Loucy (cell line): Measurements from ENCODE around the gene EEFSEC.

Experiments
- H2AFZ ChIP-seq: fragments of 200-600 bp; sonication (generic); 2 replicates; pipeline ENCODE4 v1.6.0; 2016; ENCODE audit warnings: antibody characterized with exemption, mild to moderate bottlenecking, low read length, moderate library complexity
- H3F3A ChIP-seq: fragments of 200-600 bp; 2 replicates; pipeline ENCODE4 v1.6.0; 2016; ENCODE audit warnings: antibody characterized with exemption, low read depth, mild to moderate bottlenecking
- H3K27me3 ChIP-seq: fragments of 200-600 bp; sonication (generic); 2 replicates; pipeline ENCODE4 v1.6.1; 2014; ENCODE audit warnings: low read length, mild to moderate bottlenecking; ENCODE audit not compliant: insufficient read depth, poor library complexity, severe bottlenecking
- H3K36me3 ChIP-seq: fragments of 200-600 bp; sonication (generic); 2 replicates; pipeline ENCODE4 v1.6.1; 2016; ENCODE audit warnings: low read length; ENCODE audit not compliant: insufficient read depth
- H3K4me1 ChIP-seq: fragments of 200-600 bp; sonication (generic); 2 replicates; pipeline ENCODE4 v1.5.1; 2014; ENCODE audit warnings: low read length, mild to moderate bottlenecking; ENCODE audit not compliant: insufficient read depth, poor library complexity, severe bottlenecking
- H3K4me2 ChIP-seq: fragments of 200-600 bp; sonication (generic); 2 replicates; pipeline ENCODE4 v1.6.0; 2014; ENCODE audit warnings: antibody characterized with exemption, low read length, low read depth, mild to moderate bottlenecking; ENCODE audit not compliant: poor library complexity, severe bottlenecking
- H3K4me3 ChIP-seq: fragments of 200-600 bp; sonication (generic); 2 replicates; pipeline ENCODE4 v1.5.1; 2014; ENCODE audit warnings: low read length, mild to moderate bottlenecking, mixed read lengths; ENCODE audit not compliant: poor library complexity, severe bottlenecking
- H3K79me2 ChIP-seq: fragments of 200-600 bp; sonication (generic); 2 replicates; pipeline ENCODE4 v1.6.1; 2014; ENCODE audit warnings: low read length; ENCODE audit not compliant: insufficient read depth
- H3K9ac ChIP-seq: fragments of 200-600 bp; sonication (generic); 2 replicates; pipeline ENCODE4 v1.6.0; 2014; ENCODE audit warnings: mild to moderate bottlenecking, low read depth, low read length, moderate library complexity; ENCODE audit not compliant: poor library complexity, severe bottlenecking
- H3K9me2 ChIP-seq: fragments of 200-600 bp; sonication (generic); replicated peaks from 2 replicates; pipeline ENCODE4 v1.6.1; 2016; ENCODE audit warnings: low read depth, low read length, mixed read lengths
- H3K9me3 ChIP-seq: fragments of 200-600 bp; sonication (generic); 2 replicates; pipeline ENCODE4 v1.6.1; 2014; ENCODE audit warnings: mild to moderate bottlenecking, antibody characterized with exemption, low read length, low read depth; ENCODE audit not compliant: insufficient read depth
- H4K20me1 ChIP-seq: fragments of 200-600 bp; sonication (generic); 2 replicates; pipeline ENCODE4 v1.6.0; 2014; ENCODE audit warnings: antibody characterized with exemption, low read length, mild to moderate bottlenecking; ENCODE audit not compliant: insufficient read depth, poor library complexity, severe bottlenecking
- CTCF ChIP-seq: fragments of 200-600 bp; sonication (generic); conservative IDR thresholded peaks from 2 replicates; pipeline ENCODE4 v1.5.1; 2014; ENCODE audit warnings: mild to moderate bottlenecking, antibody characterized with exemption, low read length
- EZH2phosphoT487 ChIP-seq: fragments of 200-600 bp; IDR thresholded peaks from 2 replicates; pipeline ENCODE4 v1.6.1; 2018; ENCODE audit warnings: antibody characterized with exemption, mild to moderate bottlenecking, moderate library complexity, borderline replicate concordance

EEFSEC gene

GRCh38 chr3:128195802-128196201, 42.5 kb downstream of the EEFSEC start:
- Histone ChIP-seq H3K4me1 (no peaks in the 10 kb centered on the region), H3F3A (no peaks in the 10 kb centered on the region), H3K27me3 (no peaks in the 10 kb centered on the region), H3K4me3 (no peak overlapping the region), H3K9me3 (no peaks in the 10 kb centered on the region), H3K9ac (no peak overlapping the region), H3K9me2 (no peaks in the 10 kb centered on the region), H3K36me3 (no peaks in the 10 kb centered on the region; the same call in 1 of the 2 replicates), H2AFZ (no peak overlapping the region), H3K79me2 (peaks cover 8% of the 10 kb centered on the region; the same call in 1 of the 2 replicates), H4K20me1 (no peaks in the 10 kb centered on the region), H3K4me2 (no peak overlapping the region)
- no peak for TF ChIP-seq EZH2phosphoT487

- no peaks in the 10 kb centered on the region for H3F3A ChIP-seq
- no peak for TF ChIP-seq EZH2phosphoT487
- no peak for TF ChIP-seq CTCF
- no peaks in the 10 kb centered on the region; the same call in 1 of the 2 replicates for H3K36me3 ChIP-seq
- no peak overlapping the region for H2AFZ ChIP-seq
- no peaks in the 10 kb centered on the region for H3K9me2 ChIP-seq
- no peak overlapping the region for H3K9ac ChIP-seq
- no peaks in the 10 kb centered on the region for H4K20me1 ChIP-seq
- no peak overlapping the region for H3K4me2 ChIP-seq
- no peaks in the 10 kb centered on the region for H3K4me1 ChIP-seq
- H3K4me3 ChIP-seq = no peak overlapping the region
- no peaks in the 10 kb centered on the region for H3K9me3 ChIP-seq
- no peaks in the 10 kb centered on the region for H3K27me3 ChIP-seq
- peaks cover 8% of the 10 kb centered on the region; the same call in 1 of the 2 replicates for H3K79me2 ChIP-seq
Measured at GRCh38 chr3:128196647-128197046, 43.4 kb downstream of the EEFSEC start.

- Histone ChIP-seq H3K9ac (no peak overlapping the region), H3K79me2 (peaks cover 3% of the 10 kb centered on the region; the same call in 1 of the 2 replicates), H3K27me3 (no peaks in the 10 kb centered on the region), H3K4me2 (no peak overlapping the region), H4K20me1 (no peaks in the 10 kb centered on the region), H3K9me2 (no peaks in the 10 kb centered on the region), H3F3A (no peaks in the 10 kb centered on the region), H3K4me1 (no peaks in the 10 kb centered on the region), H3K4me3 (no peak overlapping the region), H2AFZ (no peak overlapping the region), H3K9me3 (no peaks in the 10 kb centered on the region), H3K36me3 (peaks cover 4% of the 10 kb centered on the region)
- TF ChIP-seq EZH2phosphoT487 (no peak), CTCF (no peak)
Measured at GRCh38 chr3:128197855-128198254, 44.6 kb downstream of the EEFSEC start.

GRCh38 chr3:128198313-128198712, 45.0 kb downstream of the EEFSEC start:
- Histone ChIP-seq H3K9me3 (no peaks in the 10 kb centered on the region), H3K4me2 (no peak overlapping the region)
- no peak for TF ChIP-seq EZH2phosphoT487

More at GRCh38 chr3:128198313-128198712, 45.0 kb downstream of the EEFSEC start:
- Histone ChIP-seq H3K79me2 (no peaks in the 10 kb centered on the region), H3K9me2 (no peaks in the 10 kb centered on the region), H4K20me1 (no peaks in the 10 kb centered on the region), H3K4me1 (no peaks in the 10 kb centered on the region), H3K4me3 (no peak overlapping the region), H2AFZ (no peak overlapping the region), H3F3A (no peaks in the 10 kb centered on the region), H3K9ac (no peak overlapping the region), H3K36me3 (peaks cover 9% of the 10 kb centered on the region), H3K27me3 (no peaks in the 10 kb centered on the region)
